HG03575 (cell line): ENCODE data around the gene VAMP2.

ENCODE experiments used
- ATAC-seq: cut with Tn5 transposase; IDR thresholded peaks from one replicate; pipeline ENCODE4 v1.9.1; 2021; ENCODE audit not compliant: unreplicated experiment, insufficient number of reproducible peaks, low FRiP score; ENCODE audit errors: extremely low read depth

VAMP2 gene

GRCh38 chr17:8126491-8127066, 36.2 kb downstream of the VAMP2 start:
- no peak for ATAC-seq

GRCh38 chr17:8125947-8126490, 36.7 kb downstream of the VAMP2 start:
- ATAC-seq: no peak

GRCh38 chr17:8125154-8125946, 37.4 kb downstream of the VAMP2 start:
- ATAC-seq: no peak

DNA sequence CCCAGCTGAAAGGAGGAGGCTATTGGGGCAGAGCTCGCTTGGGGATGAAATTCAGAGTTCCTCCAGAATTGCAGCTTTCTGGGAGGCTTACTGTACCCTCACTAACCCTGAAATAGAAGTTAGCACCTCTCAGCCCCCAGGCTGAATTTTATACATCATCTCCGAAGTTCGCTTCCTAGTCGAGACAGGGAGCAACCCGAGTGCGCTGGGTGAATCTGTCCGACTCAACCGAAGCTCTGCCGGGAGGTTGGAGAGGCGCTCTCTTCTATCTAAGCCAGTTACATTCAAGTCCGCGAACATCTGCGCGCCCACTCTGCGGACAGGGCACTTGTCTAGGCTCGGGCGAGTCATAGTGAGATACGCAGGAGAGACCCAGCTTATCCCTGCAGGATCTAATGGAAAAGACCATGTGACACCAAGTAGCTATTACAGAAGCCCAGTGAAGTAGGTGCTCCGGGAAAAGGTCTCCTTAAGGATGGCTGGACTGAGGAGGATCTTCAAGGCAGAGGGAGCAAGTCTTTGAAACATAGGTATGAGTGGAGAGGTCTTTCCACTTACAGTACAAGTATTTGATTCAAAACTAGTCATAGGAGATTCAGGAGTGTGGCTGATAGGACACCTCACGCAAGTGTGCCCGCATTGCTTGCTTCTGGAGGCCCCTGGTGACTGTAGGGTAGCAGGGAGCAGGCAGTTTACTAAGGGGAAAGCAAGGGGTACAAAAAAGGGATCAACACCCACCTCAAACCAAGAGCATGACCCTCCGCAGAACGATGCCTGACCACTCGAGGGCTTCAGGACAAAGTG, 38.2 kb downstream of the VAMP2 start:
- ATAC-seq: no peak

- no peak for ATAC-seq
Measured at GRCh38 chr17:8123695-8124349, 38.9 kb downstream of the VAMP2 start, which contains the start of gene HES7. HES7 (minus strand) TSS chr17:8124106; CDS start chr17:8124084, 22 bp downstream.

DNA sequence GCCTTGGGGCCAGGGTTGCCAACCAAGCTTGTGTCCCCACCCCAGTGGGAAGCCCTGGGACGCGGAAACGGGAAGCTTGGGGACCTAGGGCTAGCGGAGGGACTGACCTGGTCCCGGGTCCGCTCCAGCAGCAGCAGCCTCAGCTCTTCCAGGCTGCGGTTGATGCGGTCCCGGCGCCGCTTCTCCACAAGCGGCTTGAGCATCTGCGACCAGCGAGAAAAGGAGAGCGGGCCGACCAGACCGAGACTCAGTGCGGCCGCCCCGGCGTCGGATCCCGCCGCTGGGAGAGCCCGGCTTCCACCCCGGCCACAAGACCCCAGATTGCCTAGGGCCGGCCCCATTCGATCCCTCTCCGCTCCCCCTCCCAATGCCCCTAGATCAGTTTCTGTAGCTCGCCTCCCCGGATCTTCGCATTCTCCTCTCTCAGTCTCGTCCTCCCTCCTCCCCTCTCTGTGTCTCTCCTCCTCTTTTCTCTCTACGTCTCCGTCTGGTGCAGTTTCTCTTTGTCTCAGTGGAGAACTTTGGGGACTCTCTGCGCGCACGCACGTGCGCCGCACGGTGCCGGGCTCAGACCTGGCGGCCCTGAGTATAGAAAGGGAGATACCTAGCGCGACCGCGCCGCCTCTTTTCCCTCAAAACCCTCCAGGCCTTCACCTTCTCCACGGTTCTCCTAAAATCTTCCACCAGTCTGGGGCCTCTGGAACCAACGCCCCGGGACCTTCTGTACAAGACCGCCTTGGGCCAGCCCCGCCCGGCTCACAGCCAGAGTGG, 39.6 kb downstream of the VAMP2 start:
- no peak for ATAC-seq

DNA sequence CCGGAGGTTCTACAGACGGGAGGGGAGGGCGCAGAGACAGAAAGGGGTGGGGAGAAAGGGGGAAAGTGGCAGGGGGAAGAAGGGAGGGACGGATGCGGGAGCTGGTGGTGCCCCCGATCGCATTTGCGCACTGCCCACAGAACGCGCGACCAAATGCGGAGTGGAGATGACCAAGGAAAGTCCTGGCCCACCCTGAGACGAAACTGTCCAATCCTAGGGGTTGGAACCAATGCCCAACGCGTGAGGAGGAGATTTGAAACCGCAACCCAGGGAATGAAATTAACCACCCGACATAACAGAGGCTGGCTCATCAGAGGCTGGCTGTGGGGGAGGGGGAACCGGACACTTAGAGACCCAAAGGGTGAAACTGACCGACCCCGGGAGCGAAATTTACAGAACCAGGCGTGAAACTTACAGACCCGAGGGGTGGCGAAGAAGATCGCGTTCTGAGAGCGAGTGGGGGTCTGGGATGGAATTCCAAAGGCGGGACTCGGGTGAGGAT, 40.3 kb downstream of the VAMP2 start:
- no peak for ATAC-seq

- no peak for ATAC-seq
Measured at GRCh38 chr17:8121681-8122421, 40.9 kb downstream of the VAMP2 start.

DNA sequence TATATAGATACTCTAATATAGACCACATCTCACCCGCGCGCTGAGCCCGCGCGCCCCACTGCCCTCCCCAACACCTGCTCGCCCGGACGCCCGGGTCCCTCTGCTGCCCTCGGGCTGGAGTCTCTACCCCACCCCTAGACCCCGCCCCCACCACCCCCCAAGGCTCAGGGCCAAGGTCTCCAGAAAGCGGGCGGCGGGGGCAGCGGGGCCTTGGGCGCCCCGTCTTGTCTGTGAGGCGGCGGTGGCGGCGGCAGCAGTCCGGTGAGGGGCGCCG, 41.4 kb downstream of the VAMP2 start:
- no peak for ATAC-seq

DNA sequence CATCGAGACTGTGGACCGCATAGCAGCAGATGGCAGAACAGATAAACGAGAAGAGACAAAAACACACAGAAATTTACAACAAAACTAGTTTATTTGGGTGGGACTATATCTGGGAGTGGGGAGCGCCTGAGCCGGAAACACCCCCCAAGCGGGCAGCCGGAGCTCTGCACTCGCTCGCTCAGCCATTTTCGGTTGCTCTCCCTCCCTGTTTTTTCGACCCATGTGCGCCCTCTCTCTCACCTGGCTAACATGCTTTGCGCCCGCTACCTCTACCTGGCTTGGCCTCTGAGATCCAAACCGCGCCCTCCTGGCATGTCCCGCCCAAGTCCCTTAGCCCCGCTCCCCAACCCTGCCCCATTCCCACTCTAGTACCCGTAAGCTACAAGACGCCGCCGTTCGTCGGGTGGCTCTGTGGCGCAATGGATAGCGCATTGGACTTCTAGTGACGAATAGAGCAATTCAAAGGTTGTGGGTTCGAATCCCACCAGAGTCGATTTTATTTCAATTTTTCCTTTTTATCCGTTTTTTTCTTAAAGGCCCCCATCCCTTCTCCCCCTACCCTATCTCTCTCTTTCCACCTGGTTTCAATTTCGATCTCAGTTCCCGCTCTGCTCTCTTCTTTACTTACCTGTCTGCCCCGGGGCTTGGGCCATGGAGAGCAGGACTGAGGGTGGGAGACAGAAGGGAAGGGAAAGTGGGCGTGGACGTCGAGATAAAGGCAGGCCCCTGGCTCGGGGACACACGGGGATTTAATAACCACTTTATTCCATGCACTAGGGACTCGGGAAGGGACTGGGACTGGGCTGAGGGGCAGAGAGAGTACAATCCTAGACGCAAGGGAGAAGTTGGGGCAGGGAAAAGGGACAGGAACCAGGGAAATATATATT, 42.0 kb downstream of the VAMP2 start:
- ATAC-seq: no peak

GRCh38 chr17:8119581-8120519, 42.9 kb downstream of the VAMP2 start:
- peak; percentile 36 for ATAC-seq

- no peak for ATAC-seq
Measured at GRCh38 chr17:8118769-8119580, 43.8 kb downstream of the VAMP2 start.

GRCh38 chr17:8117980-8118768, 44.6 kb downstream of the VAMP2 start, which contains the start of gene ALOXE3:
ALOXE3 (minus strand) TSS chr17:8118514; CDS start chr17:8117990, 524 bp downstream.
- no peak for ATAC-seq

DNA sequence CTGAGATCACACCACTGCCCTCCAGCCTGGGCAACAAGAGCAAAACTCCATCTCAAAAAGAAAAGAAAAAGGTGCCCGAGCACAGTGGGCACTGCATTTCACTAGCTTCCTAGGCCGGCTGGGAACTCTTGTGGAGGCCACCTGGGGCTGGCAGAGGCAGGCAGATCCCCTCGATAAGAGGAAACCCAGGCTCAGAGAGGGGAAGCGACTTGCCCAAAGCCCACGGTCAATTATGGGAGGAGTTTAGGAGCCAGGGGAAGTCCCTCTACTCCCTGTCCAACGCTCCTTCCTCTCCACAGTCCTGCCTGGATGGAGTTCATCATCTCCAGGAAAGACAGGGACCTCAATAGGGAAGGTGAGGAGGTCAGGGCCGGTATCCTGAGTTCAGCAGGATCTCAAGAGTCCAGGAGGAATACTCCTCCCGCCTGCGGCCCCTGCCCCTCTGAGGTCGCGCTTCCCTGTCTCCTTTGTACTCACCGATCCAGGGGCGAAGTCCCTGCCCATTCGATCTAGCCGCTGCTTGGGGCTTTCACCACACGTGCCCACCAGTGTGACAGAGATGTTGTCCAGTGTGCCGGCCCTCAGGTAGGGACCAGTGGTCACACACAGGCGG, 45.3 kb downstream of the VAMP2 start:
- ATAC-seq: no peak
